Hepatocyte (in vitro differentiated cells): ENCODE results near the gene THSD4. TPM values are rescaled to one million over a fixed set of nuclear protein-coding genes. Genes with fewer than 3 reads are reported as not detected.

Source experiments
- DNase-seq: peaks from one replicate; pipeline ENCODE4 v3.0.0-alpha.2; 2016; ENCODE audit warnings: low spot score
- H2AFZ ChIP-seq: fragments of 200-600 bp; sonication (generic); 2 replicates; pipeline ENCODE4 v1.6.0; 2016; ENCODE audit warnings: antibody characterized with exemption, mild to moderate bottlenecking
- H3K27ac ChIP-seq: fragments of 200-600 bp; sonication (generic); 2 replicates; pipeline ENCODE4 v1.5.1; 2016; ENCODE audit warnings: mild to moderate bottlenecking
- H3K27me3 ChIP-seq: fragments of 200-600 bp; sonication (generic); 2 replicates; pipeline ENCODE4 v1.6.1; 2016
- H3K36me3 ChIP-seq: fragments of 200-600 bp; sonication (generic); replicated peaks from 2 replicates; pipeline ENCODE4 v1.5.1; 2016; ENCODE audit warnings: low read depth; ENCODE audit not compliant: insufficient read depth
- H3K4me1 ChIP-seq: fragments of 200-600 bp; sonication (generic); 2 replicates; pipeline ENCODE4 v1.5.1; 2016; ENCODE audit warnings: mild to moderate bottlenecking, moderate library complexity; ENCODE audit not compliant: insufficient read depth
- H3K4me2 ChIP-seq: fragments of 200-600 bp; sonication (generic); 2 replicates; pipeline ENCODE4 v1.6.0; 2016
- H3K4me3 ChIP-seq: fragments of 200-600 bp; sonication (generic); 2 replicates; pipeline ENCODE4 v1.5.1; 2016; ENCODE audit warnings: mild to moderate bottlenecking
- H3K79me2 ChIP-seq: fragments of 200-600 bp; sonication (generic); 2 replicates; pipeline ENCODE4 v1.6.0; 2017; ENCODE audit warnings: mild to moderate bottlenecking
- H3K9me2 ChIP-seq: fragments of 200-600 bp; sonication (generic); replicated peaks from 2 replicates; pipeline ENCODE4 v1.6.0; 2017; ENCODE audit warnings: mild to moderate bottlenecking; ENCODE audit not compliant: insufficient read depth
- H3K9me3 ChIP-seq: fragments of 200-600 bp; sonication (generic); 2 replicates; pipeline ENCODE4 v1.5.1; 2016; ENCODE audit warnings: low read depth, mild to moderate bottlenecking
- H4K20me1 ChIP-seq: fragments of 200-600 bp; sonication (generic); 2 replicates; pipeline ENCODE4 v1.6.0; 2016; ENCODE audit warnings: mild to moderate bottlenecking; ENCODE audit not compliant: insufficient read depth, poor library complexity, severe bottlenecking
- CTCF ChIP-seq: fragments of 200-600 bp; sonication (generic); IDR thresholded peaks from 2 replicates; pipeline ENCODE4 v1.5.1; 2016; ENCODE audit warnings: antibody characterized with exemption, mild to moderate bottlenecking; ENCODE audit not compliant: poor library complexity
- EZH2 ChIP-seq: fragments of 200-600 bp; sonication (generic); IDR thresholded peaks from 2 replicates; pipeline ENCODE4 v1.6.1; 2016; ENCODE audit warnings: antibody characterized with exemption, mild to moderate bottlenecking, borderline replicate concordance
- EZH2phosphoT487 ChIP-seq: fragments of 200-600 bp; sonication (generic); IDR thresholded peaks from one replicate; pipeline ENCODE4 v1.6.1; 2018; ENCODE audit warnings: antibody characterized with exemption, mild to moderate bottlenecking, low read depth, moderate library complexity; ENCODE audit not compliant: unreplicated experiment, severe bottlenecking
- WGBS: methylation state at CpG from one replicate; pipeline ENCODE4 v1.1.6; 2016; ENCODE audit warnings: low lambda C conversion rate; ENCODE audit errors: missing lambda C conversion rate; 5-methylcytosine and 5-hydroxymethylcytosine counted together
- polyA plus RNA-seq: library from polyadenylated mRNA; unstranded; fragments of >200 nt; fragmentation: Nextera tagmentation; extraction: Ambion mirVana; gene quantifications from 2 replicates; pipeline ENCODE4 v1.2.1, GENCODE V29; 2016
- total RNA-seq: library from RNA; depleted of rRNA; stranded (reverse); fragments of >200 nt; gene quantifications from 2 replicates; pipeline ENCODE4 v1.2.3, GENCODE V29; 2014

Gene THSD4
- total and polyA plus RNA-seq, 2 experiments from 2014 or later: 4.3 to 7.0 TPM

DNA sequence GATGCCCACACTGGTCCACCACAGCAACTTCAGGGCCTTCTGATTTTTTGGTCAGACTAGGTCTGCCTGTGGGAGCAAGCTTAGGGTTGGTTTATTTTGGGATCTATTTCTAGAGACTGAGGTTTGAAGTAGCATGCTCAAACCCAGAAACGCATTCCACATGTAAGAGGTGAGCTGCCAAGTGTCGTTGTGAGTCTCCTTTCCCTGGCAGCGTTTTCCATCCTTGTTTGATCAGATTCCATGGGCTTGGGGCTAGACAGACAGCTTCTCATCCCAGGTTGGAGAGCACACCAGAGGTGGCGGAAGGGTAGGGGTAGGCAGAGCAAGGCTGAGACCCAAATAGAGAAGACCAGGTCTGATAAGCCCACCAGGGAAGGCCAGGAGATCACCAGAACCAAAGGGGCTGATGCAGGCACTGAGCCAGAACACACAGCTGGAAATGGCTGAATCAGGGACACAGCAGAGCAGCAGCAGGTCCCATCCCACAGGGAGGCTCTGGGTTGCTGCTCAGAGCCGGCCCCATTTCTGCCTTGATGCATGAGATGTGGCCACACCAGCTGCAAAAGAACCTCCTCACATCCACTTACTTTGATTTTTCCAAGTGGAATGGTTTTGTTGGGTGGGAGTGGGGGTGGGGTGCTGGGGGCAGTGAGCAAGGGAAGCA, 186.8 kb downstream of the THSD4 start:
- Histone ChIP-seq H3K27ac (no peak overlapping the region), H3K79me2 (no peaks in the 10 kb centered on the region), H4K20me1 (no peaks in the 10 kb centered on the region), H3K9me3 (no peaks in the 10 kb centered on the region), H2AFZ (no peak overlapping the region), H3K27me3 (no peaks in the 10 kb centered on the region), H3K4me2 (no peak overlapping the region), H3K4me3 (no peak overlapping the region), H3K4me1 (no peaks in the 10 kb centered on the region), H3K9me2 (no peaks in the 10 kb centered on the region), H3K36me3 (no peaks in the 10 kb centered on the region)
- no peak for TF ChIP-seq CTCF
- no peak for TF ChIP-seq EZH2phosphoT487
- TF ChIP-seq EZH2: no peak
- no peak for DNase-seq
- WGBS: 78% methylated on average over 5 of the region's 5 CpGs

GRCh38 chr15:71302861-71303410, 187.7 kb downstream of the THSD4 start:
- H3K9me2 ChIP-seq: no peaks in the 10 kb centered on the region
- H2AFZ ChIP-seq: no peak overlapping the region
- H3K4me2 ChIP-seq: no peak overlapping the region
- 88% methylated on average over 6 of the region's 6 CpGs for WGBS
- H3K4me1 ChIP-seq: no peaks in the 10 kb centered on the region
- no peaks in the 10 kb centered on the region for H4K20me1 ChIP-seq
- no peaks in the 10 kb centered on the region for H3K79me2 ChIP-seq
- H3K27ac ChIP-seq: no peak overlapping the region
- H3K4me3 ChIP-seq: no peak overlapping the region
- H3K9me3 ChIP-seq: no peaks in the 10 kb centered on the region
- no peak for DNase-seq
- no peaks in the 10 kb centered on the region for H3K27me3 ChIP-seq
- H3K36me3 ChIP-seq: no peaks in the 10 kb centered on the region
- no peak for TF ChIP-seq CTCF
- no peak for TF ChIP-seq EZH2
- no peak for TF ChIP-seq EZH2phosphoT487

- Histone ChIP-seq H3K79me2 (no peaks in the 10 kb centered on the region), H3K4me3 (no peak overlapping the region), H3K9me2 (no peaks in the 10 kb centered on the region), H3K4me1 (no peaks in the 10 kb centered on the region), H3K9me3 (no peaks in the 10 kb centered on the region), H3K27me3 (no peaks in the 10 kb centered on the region), H3K27ac (no peak overlapping the region), H4K20me1 (no peaks in the 10 kb centered on the region), H3K4me2 (no peak overlapping the region), H3K36me3 (no peaks in the 10 kb centered on the region), H2AFZ (no peak overlapping the region)
- TF ChIP-seq EZH2phosphoT487 (no peak), EZH2 (no peak), CTCF (no peak)
- no peak for DNase-seq
- WGBS: 95% methylated on average over 2 of the region's 2 CpGs
Observed at GRCh38 chr15:71303977-71304376, 188.7 kb downstream of the THSD4 start.
